T-helper 1 cell (primary cell): ENCODE measurements around the gene OR52E5.

ENCODE experiments used
- DNase-seq, 5 donors: peaks; one replicate each; pipeline ENCODE4 v3.0.0-alpha.2; 2012 to 2020
- total RNA-seq, 4 donors: gene quantifications; one replicate each; lab custom pipeline; 2026; lab: John Stamatoyannopoulos, UW

Gene OR52E5
- total RNA-seq = 0 reads per million in 4 donors

GRCh38 chr11:5892908-5893307 is at the start of gene OR52E5:
TSS of gene OR52E5 (plus strand) at chr11:5893208. CDS start at chr11:5900777, 7,569 bp downstream.
- DNase-seq = no peak

- no peak for DNase-seq
Observed at GRCh38 chr11:5846701-5847100, 46.3 kb upstream of the OR52E5 start.

- DNase-seq = no peak
Observed at GRCh38 chr11:5847711-5848110, 45.3 kb upstream of the OR52E5 start.

DNA sequence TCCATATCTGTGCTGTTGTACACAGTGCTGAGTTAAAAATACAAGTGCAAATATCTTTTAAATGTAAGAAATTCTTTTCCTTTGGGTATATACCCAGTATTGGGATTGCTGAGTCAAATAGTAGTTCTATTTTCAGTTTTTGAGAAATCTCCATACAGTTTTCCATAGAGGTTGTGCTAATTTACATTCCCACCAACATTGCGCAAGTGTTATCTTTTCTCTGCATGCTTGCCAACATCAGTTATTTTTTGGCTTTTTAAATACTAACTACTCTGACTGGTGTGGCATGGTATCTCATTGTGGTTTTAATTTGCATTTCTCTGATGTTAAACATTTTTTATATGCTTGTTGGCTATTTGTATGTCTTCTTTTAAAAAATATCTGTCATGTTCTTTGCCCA is 42.0 kb upstream of the OR52E5 start:
- no peak for DNase-seq

DNA sequence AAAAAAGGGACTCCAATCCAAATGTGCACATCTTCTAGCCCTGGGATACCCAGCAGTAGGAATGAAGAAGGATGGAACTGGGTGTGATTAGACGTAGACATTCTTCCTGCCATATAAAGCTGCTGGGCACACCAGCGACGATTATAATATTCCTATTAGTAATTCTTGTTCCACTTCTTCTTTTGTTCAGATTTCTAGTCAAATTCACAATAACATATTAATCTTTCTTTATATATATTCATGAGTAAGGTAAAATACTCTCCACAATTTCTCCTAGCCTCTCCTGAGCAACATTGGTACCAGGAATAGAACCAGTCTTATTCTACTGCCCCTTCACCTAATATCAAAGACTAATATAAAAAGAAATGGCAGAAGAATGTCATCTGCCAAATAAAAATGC is 35.4 kb upstream of the OR52E5 start, which contains the start of gene OR52E8:
TSS of gene OR52E8 (minus strand) at position 101 of the 400 bp plus-strand sequence. CDS start at position 101, 0 bp downstream.
- no peak for DNase-seq

DNA sequence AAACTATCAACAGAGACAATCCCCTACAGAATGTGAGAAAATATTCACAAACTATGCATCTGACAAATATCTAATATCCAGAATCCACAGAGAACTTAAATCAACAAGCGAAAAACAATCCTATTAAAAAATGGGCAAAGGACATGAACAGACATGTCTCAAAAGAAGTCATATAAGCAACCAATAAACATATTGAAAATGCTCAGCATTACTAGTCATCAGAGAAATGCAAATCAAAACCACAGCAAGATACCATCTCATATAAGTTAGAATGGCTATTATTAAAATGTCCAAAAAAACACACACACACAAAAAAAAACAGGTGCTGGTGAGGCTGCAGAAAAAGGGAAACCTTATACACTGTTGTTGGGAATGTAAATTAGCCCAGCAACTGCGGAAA is 27.2 kb upstream of the OR52E5 start:
- DNase-seq = no peak

GRCh38 chr11:5878564-5878963 is 14.4 kb upstream of the OR52E5 start:
- no peak for DNase-seq

DNA sequence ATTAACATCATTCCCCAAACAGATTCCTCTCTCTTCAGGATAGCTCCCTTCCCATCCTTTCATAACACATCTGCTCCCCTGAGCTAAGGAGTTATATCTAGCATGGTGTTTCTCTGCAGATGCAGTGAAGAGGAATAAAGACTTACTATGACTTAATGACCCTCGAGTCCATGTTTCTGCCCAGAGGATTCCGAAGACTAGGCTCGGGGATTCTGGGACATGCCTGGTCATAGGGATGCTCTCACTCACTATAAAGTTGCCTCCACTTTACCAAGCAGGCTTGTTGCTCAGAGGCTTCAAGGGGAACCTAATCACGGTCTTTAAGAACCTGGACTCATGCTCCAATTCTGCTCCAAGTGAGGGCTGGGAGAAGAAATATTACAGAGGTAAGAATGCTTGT is 12.7 kb upstream of the OR52E5 start, which contains the start of gene OR52E4:
TSS of gene OR52E4 (plus strand) at position 301 of the 400 bp plus-strand sequence. CDS start 3,664 bp downstream, outside the sequence.
- no peak for DNase-seq

- no peak for DNase-seq
Observed at GRCh38 chr11:5881756-5882155, 11.3 kb upstream of the OR52E5 start.

DNA sequence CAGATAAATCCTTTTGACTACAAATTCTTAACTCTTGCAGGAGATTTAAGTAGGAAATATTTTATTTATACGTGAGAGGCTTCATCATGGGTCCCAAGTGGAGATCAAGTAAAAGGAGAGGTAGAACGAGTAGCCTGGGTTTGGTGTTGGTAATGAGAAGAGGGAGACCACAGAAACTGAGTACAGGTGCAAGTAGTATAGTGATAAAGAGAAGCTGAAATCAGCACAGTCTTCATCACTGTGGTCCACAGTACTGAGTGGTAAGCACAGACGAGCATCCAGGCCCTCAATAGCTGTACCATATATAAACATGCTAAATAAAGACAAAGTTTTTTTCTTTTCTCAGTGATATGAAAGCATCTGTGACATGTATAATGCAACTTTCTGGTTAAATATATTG is 5.8 kb upstream of the OR52E5 start:
- no peak for DNase-seq

GRCh38 chr11:5887661-5888060 is 5.3 kb upstream of the OR52E5 start:
- no peak for DNase-seq

DNA sequence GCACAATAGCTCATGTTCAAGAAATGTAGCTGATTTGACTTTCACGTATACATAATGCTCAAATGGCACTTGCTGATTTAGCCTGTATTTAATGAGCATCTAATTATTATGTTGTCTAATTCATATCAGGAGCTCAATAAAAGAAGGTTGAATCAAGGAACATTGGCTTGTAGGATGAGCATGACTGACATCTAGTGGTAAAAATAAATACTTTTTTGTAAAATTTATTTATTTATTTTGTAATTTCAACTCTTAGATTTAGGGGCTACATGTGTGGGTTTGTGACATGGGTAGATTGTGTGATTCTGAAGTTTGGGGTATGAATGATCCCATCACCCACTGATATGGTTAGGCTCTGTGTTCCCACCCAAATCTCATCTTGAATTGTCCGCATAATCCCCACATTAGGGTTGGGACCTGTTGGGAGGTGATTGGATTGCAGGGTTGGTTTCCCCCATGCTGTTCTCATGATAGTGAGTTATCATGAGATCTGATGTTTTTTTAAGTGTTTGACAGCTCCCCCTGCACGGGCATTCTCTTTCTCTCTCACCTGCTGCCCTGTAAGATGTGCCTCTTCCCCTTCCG is 1.7 kb upstream of the OR52E5 start:
- DNase-seq = no peak

GRCh38 chr11:5899534-5899933 is 6.5 kb downstream of the OR52E5 start:
- DNase-seq = no peak

DNA sequence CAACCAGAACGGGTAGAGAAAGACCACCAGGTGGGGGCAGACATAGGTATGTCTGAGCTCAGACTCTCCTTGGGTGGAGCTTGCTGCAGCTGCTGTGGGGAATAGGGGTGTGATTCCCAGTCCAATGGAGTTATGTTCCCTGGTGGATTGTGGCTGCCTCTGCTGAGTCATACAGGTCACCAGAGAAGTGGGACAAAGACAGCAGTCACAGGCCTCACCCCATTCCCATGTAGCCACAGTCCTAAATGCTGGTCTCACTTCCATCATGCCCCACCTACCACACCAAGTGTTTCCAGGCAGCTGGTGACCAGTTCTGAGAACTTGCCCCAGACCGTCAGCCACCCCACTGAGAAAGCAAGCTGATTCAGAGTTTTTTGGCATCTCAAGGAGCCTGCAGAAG is 17.5 kb downstream of the OR52E5 start:
- no peak for DNase-seq

GRCh38 chr11:5922749-5923426 is 29.9 kb downstream of the OR52E5 start:
- peak in 1 of 5 donors; percentile 30 for DNase-seq

GRCh38 chr11:5923427-5923776 is 30.4 kb downstream of the OR52E5 start:
- DNase-seq = no peak

- DNase-seq = no peak
Observed at GRCh38 chr11:5923794-5924193, 30.8 kb downstream of the OR52E5 start.

GRCh38 chr11:5928271-5928670 is 35.3 kb downstream of the OR52E5 start:
- no peak for DNase-seq

DNA sequence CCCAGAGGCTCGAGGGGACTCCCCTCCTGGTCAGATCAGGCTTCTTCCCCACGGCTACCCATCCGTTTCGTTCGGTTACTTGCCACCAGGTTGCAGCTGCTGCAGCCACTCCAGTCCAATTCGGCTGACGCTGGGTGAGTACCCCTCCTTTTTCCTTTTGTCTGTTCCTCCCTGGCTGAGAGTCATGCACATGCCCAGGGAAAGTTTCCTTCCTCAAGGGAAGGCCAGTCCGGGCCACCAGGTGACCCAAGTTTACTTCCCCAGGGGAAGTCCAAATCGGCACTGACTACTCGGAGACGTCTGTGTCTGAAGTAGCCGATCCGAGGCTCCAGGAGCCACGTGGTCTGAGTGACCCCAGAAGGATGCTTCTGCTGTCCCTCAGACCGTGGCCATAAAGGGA is 35.8 kb downstream of the OR52E5 start:
- DNase-seq = no peak

GRCh38 chr11:5929571-5930368 is 36.8 kb downstream of the OR52E5 start:
- no peak for DNase-seq

- DNase-seq = no peak
Observed at GRCh38 chr11:5930614-5931013, 37.6 kb downstream of the OR52E5 start.

DNA sequence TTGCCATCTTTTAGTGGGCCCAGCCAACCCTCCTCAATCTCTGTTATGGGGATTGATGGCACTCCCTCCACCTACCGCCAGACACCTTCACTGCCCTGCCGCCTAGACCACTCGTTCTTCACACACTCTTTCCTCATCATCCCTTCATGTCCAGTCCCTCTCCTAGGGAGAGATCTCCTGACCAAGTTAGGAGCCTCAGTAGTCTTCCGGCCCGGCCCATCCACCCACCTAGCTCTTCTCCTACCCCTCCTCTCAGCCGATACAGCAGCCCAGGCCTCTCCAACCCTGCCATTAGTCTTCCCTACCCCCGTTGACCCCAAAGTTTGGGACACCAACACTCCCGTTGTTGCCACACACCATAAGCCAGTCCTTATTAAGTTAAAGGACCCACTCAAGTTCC is 38.1 kb downstream of the OR52E5 start:
- DNase-seq = no peak

DNA sequence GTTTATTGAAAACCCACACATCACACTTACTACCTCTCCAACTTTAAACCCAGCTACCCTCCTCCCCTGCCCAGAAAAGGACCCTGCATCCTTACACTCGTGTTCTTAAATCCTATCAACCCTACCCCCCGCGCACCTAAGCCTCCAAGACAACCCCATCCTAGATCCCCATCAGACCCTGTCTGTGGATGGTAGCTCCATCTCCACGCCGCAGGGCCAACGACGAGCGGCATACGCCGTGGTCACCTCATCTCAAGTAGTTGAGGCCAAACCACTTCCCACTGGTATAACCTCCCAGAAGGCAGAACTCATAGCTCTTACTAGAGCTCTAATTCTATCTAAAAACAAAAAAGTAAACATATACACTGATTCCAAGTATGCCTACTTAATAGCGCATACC is 39.7 kb downstream of the OR52E5 start:
- no peak for DNase-seq

DNA sequence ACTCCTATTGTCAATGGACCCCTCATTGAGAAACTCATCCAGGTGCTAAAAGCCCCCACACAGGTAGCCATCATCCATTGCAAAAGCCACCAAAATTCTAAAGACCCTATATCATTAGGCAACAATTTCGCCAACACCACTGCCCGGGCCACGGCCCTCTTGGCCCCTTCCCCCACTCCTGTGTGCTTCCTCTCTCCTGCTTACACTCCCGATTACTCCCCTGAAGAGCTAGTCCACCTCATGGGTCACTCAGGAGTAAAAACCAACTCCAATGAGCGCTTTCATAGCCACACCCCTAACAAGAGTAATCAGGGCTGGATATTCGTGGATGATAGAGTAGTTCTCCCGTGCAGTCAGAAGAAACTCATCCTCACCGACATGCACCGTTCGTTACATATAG is 40.1 kb downstream of the OR52E5 start:
- no peak for DNase-seq
